B cell (primary cell): ENCODE data around the gene IL12B. TPM values are rescaled to one million over a fixed set of nuclear protein-coding genes. Genes with fewer than 3 reads are reported as not detected.

ENCODE experiments used
- ATAC-seq: fragments of 200-7000 bp; cut with Tn5 transposase; one replicate; pipeline ENCODE4 v1.10.0; 2021; ENCODE audit warnings: low read depth, mild to moderate bottlenecking, moderate number of reproducible peaks, moderate library complexity
- CTCF ChIA-PET: fragments of 350-600 bp; sonication (Branson Sonifier 250); formaldehyde crosslinking; loops from one replicate; lab custom pipeline; 2021; ENCODE audit warnings: antibody characterized with exemption, inconsistent platforms; lab: Charles Lee
- POLR2A ChIA-PET: fragments of 350-600 bp; sonication (Branson Sonifier 250); formaldehyde crosslinking; loops from one replicate; lab custom pipeline; 2021; ENCODE audit warnings: antibody characterized with exemption; lab: Charles Lee
- DNase-seq: peaks from one replicate; pipeline ENCODE4 v3.0.0; 2013
- H2AFZ ChIP-seq: 2 replicates; pipeline ENCODE4 v1.6.1; 2012; ENCODE audit warnings: mild to moderate bottlenecking, low read depth, low read length; ENCODE audit not compliant: insufficient read depth, poor library complexity, severe bottlenecking
- H3K27ac ChIP-seq, 2 donors: 1 replicate in 1 of 2; 2 replicates in 1 of 2; pipeline ENCODE4 v1.5.1; 2012 to 2013; ENCODE audit warnings: low read length in 2 of 2, mild to moderate bottlenecking in 2 of 2, moderate library complexity in 1 of 2
- H3K27me3 ChIP-seq, 4 experiments: fragments of 200-600 bp in 1 of 4; sonication (generic) in 1 of 4; replicated peaks in 1 of 4; 1 replicate in 2 of 4; 2 replicates in 2 of 4; pipeline versions ENCODE4 v1.6.1 to v1.7.0; 2013 to 2016; ENCODE audit warnings: low read length in 3 of 4, mild to moderate bottlenecking in 2 of 4, mixed read lengths in 1 of 4, moderate library complexity in 1 of 4; ENCODE audit not compliant: insufficient read depth in 4 of 4, control insufficient read depth in 3 of 4; ENCODE audit errors: control extremely low read depth in 1 of 4
- H3K36me3 ChIP-seq, 2 experiments: replicated peaks in 1 of 2; 1 replicate in 1 of 2; 2 replicates in 1 of 2; pipeline versions ENCODE4 v1.6.1 to v1.7.1; 2013; ENCODE audit warnings: low read length in 1 of 2; ENCODE audit not compliant: insufficient read depth in 2 of 2, control insufficient read depth in 1 of 2; ENCODE audit errors: control extremely low read depth in 1 of 2, extremely low read depth in 1 of 2
- H3K4me1 ChIP-seq, 2 donors: fragments of 200-600 bp in 1 of 2; sonication (generic) in 1 of 2; 1 replicate in 1 of 2; 2 replicates in 1 of 2; pipeline versions ENCODE4 v1.5.1 to v1.6.1; 2013 to 2017; ENCODE audit warnings: low read length in 2 of 2; ENCODE audit not compliant: control insufficient read depth in 2 of 2, insufficient read depth in 2 of 2
- H3K4me2 ChIP-seq: replicated peaks from 2 replicates; pipeline ENCODE3; 2012; ENCODE audit warnings: mild to moderate bottlenecking, low read depth, low read length; ENCODE audit not compliant: poor library complexity, severe bottlenecking
- H3K4me3 ChIP-seq, 5 experiments: fragments of 200-600 bp in 1 of 5; sonication (generic) in 1 of 5; 1 replicate in 3 of 5; 2 replicates in 2 of 5; pipeline versions ENCODE4 v1.5.1 to v1.7.0; 2011 to 2016; ENCODE audit warnings: low read length in 4 of 5, mild to moderate bottlenecking in 4 of 5, low read depth in 2 of 5, control low read depth in 1 of 5, moderate library complexity in 1 of 5; ENCODE audit not compliant: insufficient read depth in 1 of 5; ENCODE audit errors: control extremely low read depth in 1 of 5, extremely low read depth in 1 of 5
- H3K79me2 ChIP-seq: fragments of 200-600 bp; sonication (generic); one replicate; pipeline ENCODE4 v1.6.0; 2016; ENCODE audit warnings: low read length; ENCODE audit not compliant: control insufficient read depth, insufficient read depth
- H3K9ac ChIP-seq: fragments of 200-600 bp; sonication (generic); 2 replicates; pipeline ENCODE4 v1.6.1; 2017; ENCODE audit warnings: mild to moderate bottlenecking, low read length, moderate library complexity
- H3K9me3 ChIP-seq, 3 donors: one replicate each; pipeline versions ENCODE4 v1.6.1 to v1.7.1; 2013; ENCODE audit warnings: low read length in 2 of 3; ENCODE audit not compliant: control insufficient read depth in 2 of 3, insufficient read depth in 1 of 3; ENCODE audit errors: control extremely low read depth in 1 of 3
- H4K20me1 ChIP-seq: 2 replicates; pipeline ENCODE4 v1.6.0; 2012; ENCODE audit warnings: mild to moderate bottlenecking, low read length; ENCODE audit not compliant: insufficient read depth, control insufficient read depth, poor library complexity, severe bottlenecking
- H3K27ac Mint-ChIP-seq: one replicate; pipeline ENCODE4 v1.8.0; 2021; ENCODE audit warnings: mixed read lengths
- H3K27me3 Mint-ChIP-seq: one replicate; pipeline ENCODE4 v1.8.0; 2021; ENCODE audit warnings: mixed read lengths
- H3K4me1 Mint-ChIP-seq: one replicate; pipeline ENCODE4 v1.8.0; 2021; ENCODE audit warnings: mixed read lengths
- H3K4me3 Mint-ChIP-seq: one replicate; pipeline ENCODE4 v1.8.0; 2021; ENCODE audit warnings: mixed read lengths
- H3K9me3 Mint-ChIP-seq: one replicate; pipeline ENCODE4 v1.8.0; 2022; ENCODE audit warnings: mixed read lengths; ENCODE audit not compliant: insufficient read depth
- CTCF ChIP-seq: fragments of 200-600 bp; IDR thresholded peaks from one replicate; pipeline ENCODE4 v1.8.0; 2022; ENCODE audit warnings: antibody characterized with exemption, mild to moderate bottlenecking
- EZH2 ChIP-seq: IDR thresholded peaks from 2 replicates; pipeline ENCODE4 v1.6.1; 2012; ENCODE audit warnings: borderline replicate concordance, low read depth, mild to moderate bottlenecking, moderate library complexity, low read length; ENCODE audit not compliant: insufficient read depth, poor library complexity, severe bottlenecking
- WGBS: methylation state at CpG from one replicate; pipeline ENCODE4 v1.1.5; 2013; ENCODE audit warnings: missing lambda C conversion rate; ENCODE audit not compliant: insufficient coverage; 5-methylcytosine and 5-hydroxymethylcytosine counted together
- intact Hi-C: fragments of 100-400 bp; cut with micrococcal nuclease; formaldehyde crosslinking; loops from one replicate; pipeline ENCODE4 v1.10.0; 2022
- polyA plus RNA-seq: library from polyadenylated mRNA; depleted of rRNA; stranded (reverse); fragments of >200 nt; gene quantifications from 2 replicates; pipeline ENCODE4 v1.2.3, GENCODE V29; 2012
- total RNA-seq, 2 donors: library from RNA; stranded (reverse); fragments of 120-200 nt in 1 of 2; gene quantifications; 1 replicate in 1 of 2; 2 replicates in 1 of 2; pipeline versions ENCODE4 v1.2.3 to v1.2.4, GENCODE V29; 2013 to 2022

IL12B gene
- total and polyA plus RNA-seq, 2 donors (not counting 1 experiment from before 2014, with no cell fraction given) = 0.15 to 0.17 TPM

- no peak for TF ChIP-seq EZH2
- no peak for TF ChIP-seq CTCF
- no peaks in the 10 kb centered on the region for H3K4me1 Mint-ChIP-seq
- H2AFZ ChIP-seq = no peak overlapping the region
- intact Hi-C loops = no loop called here
- H3K9me3 Mint-ChIP-seq = no peaks in the 10 kb centered on the region
- DNase-seq = no peak
- H3K27me3 ChIP-seq = peaks cover 0 to 2% (median 0%) of the 10 kb centered on the region in 4 experiments
- H3K4me1 ChIP-seq = no peaks in the 10 kb centered on the region
- H3K4me3 ChIP-seq = no peak overlapping the region
- no peaks in the 10 kb centered on the region for H3K79me2 ChIP-seq
- no peak overlapping the region for H3K9ac ChIP-seq
- ChIA-PET POLR2A (no interaction called here), CTCF (no interaction called here)
- no peak overlapping the region for H3K27ac Mint-ChIP-seq
- H3K9me3 ChIP-seq = no peaks in the 10 kb centered on the region
- ATAC-seq = no peak
- WGBS = no CpG with 5 or more reads among the region's 6 CpGs
- H3K27me3 Mint-ChIP-seq = peaks cover 4% of the 10 kb centered on the region
- no peak overlapping the region for H3K4me2 ChIP-seq
- H3K27ac ChIP-seq = no peak overlapping the region
- H3K36me3 ChIP-seq = no peaks in the 10 kb centered on the region
- H3K4me3 Mint-ChIP-seq = no peak overlapping the region
- H4K20me1 ChIP-seq = no peaks in the 10 kb centered on the region
These were observed 8.1 kb downstream of the IL12B start for GRCh38 chr5:159322180-159322579.

- Histone ChIP-seq H3K27ac (no peak overlapping the region), H4K20me1 (no peaks in the 10 kb centered on the region), H3K36me3 (no peaks in the 10 kb centered on the region), H3K79me2 (no peaks in the 10 kb centered on the region), H2AFZ (no peak overlapping the region), H3K27me3 (peaks cover 0 to 2% (median 0%) of the 10 kb centered on the region in 4 experiments), H3K4me1 (no peaks in the 10 kb centered on the region), H3K4me2 (no peak overlapping the region), H3K9me3 (no peaks in the 10 kb centered on the region), H3K4me3 (no peak overlapping the region), H3K9ac (no peak overlapping the region)
- WGBS = no CpG with 5 or more reads among the region's 2 CpGs
- H3K4me3 Mint-ChIP-seq = no peak overlapping the region
- peaks cover 4% of the 10 kb centered on the region for H3K27me3 Mint-ChIP-seq
- no peaks in the 10 kb centered on the region for H3K9me3 Mint-ChIP-seq
- no peak overlapping the region for H3K27ac Mint-ChIP-seq
- intact Hi-C loops = no loop called here
- H3K4me1 Mint-ChIP-seq = no peaks in the 10 kb centered on the region
- TF ChIP-seq CTCF (no peak), EZH2 (no peak)
- DNase-seq (no peak), ATAC-seq (no peak)
- POLR2A ChIA-PET = no interaction called here
- CTCF ChIA-PET = interaction anchor here (1.2 to 5.8 kb wide), 5 partner anchors 9 to 163 kb away, joined by 3 to 72 read pairs (median 4); no protein-coding TSS in a partner anchor
These were observed 10.5 kb downstream of the IL12B start for GRCh38 chr5:159319832-159320231.
